HepG2 (cell line): Measurements from ENCODE around the gene FOLR3. TPM values are rescaled to one million over a fixed set of nuclear protein-coding genes. Genes with fewer than 3 reads are reported as not detected.

ENCODE experiments used
- ATAC-seq: fragments of 200-7000 bp; cut with Tn5 transposase; 3 replicates; pipeline ENCODE4 v1.9.1; 2020; ENCODE audit warnings: mild to moderate bottlenecking, moderate library complexity
- BruUV-seq: library from RNA; stranded (reverse); fragments of 400-500 nt; replicated peaks from 2 replicates; lab custom pipeline; 2021; lab: Mats Ljungman, UMichigan
- CTCF ChIA-PET: fragments of 300-600 bp; formaldehyde crosslinking; extraction: SDS; loops from one replicate; lab custom pipeline; 2021; ENCODE audit warnings: low total read pairs, inconsistent platforms, low intra/inter-chr PET ratio; lab: Yijun Ruan, JAX
- POLR2A ChIA-PET: fragments of 350-600 bp; sonication (Branson Sonifier 250); formaldehyde crosslinking; loops from one replicate; lab custom pipeline; 2020; ENCODE audit warnings: antibody characterized with exemption, inconsistent platforms; lab: Yijun Ruan, JAX
- DNase-seq: peaks from one replicate; pipeline ENCODE4 v3.0.0-alpha.2; 2015; ENCODE audit warnings: low spot score
- FAIRE-seq: peaks from 3 replicates; lab custom pipeline; 2011; peaks lifted over from hg19 to GRCh38; lab: Jason Lieb, UNC
- H2AFZ ChIP-seq: one replicate; pipeline ENCODE4 v1.6.1; 2011; ENCODE audit warnings: low read length, inconsistent platforms
- H3K27ac ChIP-seq: fragments of 300-600 bp; 3 replicates; pipeline ENCODE4 v1.8.0; 2011; ENCODE audit warnings: mixed run types, mild to moderate bottlenecking, mixed read lengths, low read length, inconsistent platforms; ENCODE audit not compliant: insufficient read depth; ENCODE audit errors: extremely low read length
- H3K27me3 ChIP-seq, 2 experiments: fragments of 200-600 bp in 1 of 2; 2 replicates in 1 of 2; 3 replicates in 1 of 2; pipeline versions ENCODE4 v1.6.0 to v1.8.0; 2011; ENCODE audit warnings: low read length in 2 of 2, mild to moderate bottlenecking in 2 of 2, moderate library complexity in 2 of 2, inconsistent platforms in 1 of 2; ENCODE audit not compliant: insufficient read depth in 2 of 2, control insufficient read depth in 1 of 2
- H3K36me3 ChIP-seq, 2 experiments: fragments of 200-600 bp in 1 of 2; replicated peaks in 1 of 2; 2 replicates in 1 of 2; 3 replicates in 1 of 2; pipeline versions ENCODE4 v1.5.1 to v1.8.0; 2011; ENCODE audit warnings: low read length in 2 of 2, inconsistent platforms in 1 of 2; ENCODE audit not compliant: insufficient read depth in 2 of 2, control insufficient read depth in 1 of 2
- H3K4me1 ChIP-seq: 2 replicates; pipeline ENCODE4 v1.5.1; 2012; ENCODE audit warnings: low read length, inconsistent platforms; ENCODE audit not compliant: insufficient read depth
- H3K4me2 ChIP-seq: 2 replicates; pipeline ENCODE4 v1.6.0; 2011; ENCODE audit warnings: low read depth, low read length, inconsistent platforms
- H3K4me3 ChIP-seq, 3 experiments: fragments of 200-600 bp in 1 of 3; sonication (generic), shearing (Covaris generic) in 1 of 3; replicated peaks in 1 of 3; 2 replicates each; pipeline ENCODE4 v1.5.1; 2011 to 2016; ENCODE audit warnings: low read length in 3 of 3, inconsistent platforms in 2 of 3, low read depth in 2 of 3, mild to moderate bottlenecking in 2 of 3, control low read depth in 1 of 3, mixed read lengths in 1 of 3; ENCODE audit not compliant: insufficient read depth in 1 of 3
- H3K79me2 ChIP-seq: one replicate; pipeline ENCODE4 v1.6.1; 2011; ENCODE audit warnings: low read length, inconsistent platforms; ENCODE audit not compliant: insufficient read depth
- H3K9ac ChIP-seq: 2 replicates; pipeline ENCODE4 v1.6.0; 2011; ENCODE audit warnings: mild to moderate bottlenecking, low read depth, low read length, inconsistent platforms; ENCODE audit not compliant: insufficient read depth
- H3K9me3 ChIP-seq: 2 replicates; pipeline ENCODE4 v1.5.1; 2012; ENCODE audit warnings: mild to moderate bottlenecking, low read length
- H4K20me1 ChIP-seq: 2 replicates; pipeline ENCODE4 v1.6.0; 2011; ENCODE audit warnings: inconsistent platforms, mild to moderate bottlenecking, low read length, moderate library complexity; ENCODE audit not compliant: insufficient read depth
- AFF4 ChIP-seq: sonication (generic); formaldehyde crosslinking; IDR thresholded peaks from 2 replicates; pipeline ENCODE4 v1.4.0; 2020; ENCODE audit warnings: missing genetic modification reagents
- AKAP8 ChIP-seq: sonication (generic); formaldehyde crosslinking; IDR thresholded peaks from 2 replicates; pipeline ENCODE4 v1.5.1; 2020; ENCODE audit warnings: mild to moderate bottlenecking, missing genetic modification reagents
- E2F1 ChIP-seq: sonication (generic); formaldehyde crosslinking; IDR thresholded peaks from 2 replicates; pipeline ENCODE4 v1.5.0; 2020; ENCODE audit warnings: missing genetic modification reagents
- HNF1B ChIP-seq: sonication (generic); formaldehyde crosslinking; IDR thresholded peaks from 2 replicates; pipeline ENCODE4 v1.5.1; 2020; ENCODE audit warnings: mild to moderate bottlenecking, moderate library complexity, missing genetic modification reagents
- IRX3 ChIP-seq: sonication (generic); formaldehyde crosslinking; IDR thresholded peaks from 2 replicates; pipeline ENCODE4 v1.8.1; 2023; ENCODE audit warnings: mild to moderate bottlenecking, low read depth, missing genetic modification reagents, borderline replicate concordance
- ISX ChIP-seq: sonication (generic); formaldehyde crosslinking; conservative IDR thresholded peaks from 2 replicates; pipeline ENCODE4 v1.5.0; 2020; ENCODE audit warnings: missing genetic modification reagents
- KDM6A ChIP-seq: IDR thresholded peaks from 2 replicates; pipeline ENCODE4 v1.6.1; 2016; ENCODE audit warnings: low read depth
- PRPF4 ChIP-seq: fragments of 200-400 bp; formaldehyde crosslinking; IDR thresholded peaks from 2 replicates; pipeline ENCODE4 v1.6.1; 2016; ENCODE audit warnings: low read length, low read depth; ENCODE audit not compliant: poor library complexity, severe bottlenecking
- SNAI1 ChIP-seq: sonication (generic); formaldehyde crosslinking; IDR thresholded peaks from 2 replicates; pipeline ENCODE4 v1.5.0; 2020; ENCODE audit warnings: mild to moderate bottlenecking, missing genetic modification reagents, borderline replicate concordance
- STAG1 ChIP-seq: sonication (generic); formaldehyde crosslinking; IDR thresholded peaks from 2 replicates; pipeline ENCODE4 v1.4.0; 2020; ENCODE audit warnings: missing genetic modification reagents
- SUZ12 ChIP-seq: fragments of 150-350 bp; IDR thresholded peaks from 2 replicates; pipeline ENCODE4 v1.6.1; 2014; ENCODE audit warnings: low read depth, low read length
- ZBTB10 ChIP-seq: sonication (generic); formaldehyde crosslinking; IDR thresholded peaks from 2 replicates; pipeline ENCODE4 v1.4.0; 2020; ENCODE audit warnings: missing genetic modification reagents, borderline replicate concordance
- ZNF121 ChIP-seq: sonication (generic); formaldehyde crosslinking; IDR thresholded peaks from 2 replicates; pipeline ENCODE4 v1.5.0; 2020; ENCODE audit warnings: mild to moderate bottlenecking, missing genetic modification reagents
- WGBS: methylation state at CpG from one replicate; pipeline ENCODE4 v1.1.6; 2017; ENCODE audit warnings: low lambda C conversion rate; 5-methylcytosine and 5-hydroxymethylcytosine counted together
- in situ Hi-C: cut with HindIII; loops from 2 replicates; pipeline ENCODE4 v1.10.0; 2017; ENCODE audit warnings: low pct_unique_long_range_greater_than_20kb; ENCODE audit not compliant: extremely low pct_ligation_motif_present
- intact Hi-C: fragments of 100-400 bp; cut with micrococcal nuclease; formaldehyde crosslinking; loops from one replicate; pipeline ENCODE4 v1.10.0; 2022; ENCODE audit not compliant: unreplicated experiment
- polyA plus RNA-seq, 8 experiments: library from polyadenylated mRNA; depleted of rRNA in 3 of 8; stranded (reverse) in 7 of 8; unstranded in 1 of 8; fragments of >200 nt; fragmentation: Illumina TruSeq in 4 of 8; extraction: Trizol in 4 of 8; gene quantifications; 2 replicates each; pipeline versions ENCODE4 v1.2.1 to v1.2.3, GENCODE V29; 2011 to 2016; ENCODE audit warnings: low read depth in 4 of 8, missing spikeins in 1 of 8, mixed read lengths in 1 of 8; ENCODE audit not compliant: insufficient read depth in 1 of 8
- total RNA-seq, 5 experiments: library from RNA; depleted of rRNA; stranded (reverse); fragments of >200 nt; fragmentation: Illumina TruSeq; extraction: Trizol; gene quantifications; 2 replicates each; pipeline ENCODE4 v1.2.3, GENCODE V29; 2016; ENCODE audit warnings: low read depth in 1 of 5

Gene FOLR3
- total and polyA plus RNA-seq, 2 of the 13 experiments (the other 11 are each of a cell fraction or from before 2014, with no cell fraction given), result not detected

- FAIRE-seq (peak; percentile 99), ATAC-seq (peak; percentile 95), DNase-seq (peak; percentile 99)
- CTCF ChIA-PET, result interaction anchor here (1.1 kb wide), 1 partner anchor 71 kb away, joined by 4 read pairs; no protein-coding TSS in a partner anchor
- H3K79me2 ChIP-seq, result no peaks in the 10 kb centered on the region
- peak within 1 kb of the TSS; percentile 92 for H3K27ac ChIP-seq
- H2AFZ ChIP-seq, result peak within 1 kb of the TSS; percentile 43
- intact Hi-C loops (loop anchor here (1.0 kb wide), 1 partner anchor 9 kb away; the partner anchor contains the start of gene LAMTOR1), in situ Hi-C loops (no loop called here)
- H3K9me3 ChIP-seq, result no peaks in the 10 kb centered on the region
- no peaks in the 10 kb centered on the region for H4K20me1 ChIP-seq
- H3K36me3 ChIP-seq, result peaks cover 0 to 2% of the 10 kb centered on the region in 2 experiments; a peak in 1 of 5 replicates
- BruUV-seq, result no TSS peak
- peaks cover 16% of the 10 kb centered on the region for H3K4me1 ChIP-seq
- peaks cover 0 to 9% of the 10 kb centered on the region in 2 experiments; a peak in 1 of 5 replicates for H3K27me3 ChIP-seq
- POLR2A ChIA-PET, result interaction anchor here (0.9 to 2.1 kb wide), 8 partner anchors 10 to 183 kb away, joined by 3 to 13 read pairs (median 6); partner anchors contain the start of genes LAMTOR1 and RNF121
- H3K9ac ChIP-seq, result peak within 1 kb of the TSS; percentile 95
- H3K4me2 ChIP-seq, result peak within 1 kb of the TSS; percentile 98
- 2% methylated on average over 34 of the region's 49 CpGs for WGBS
- H3K4me3 ChIP-seq, result peak within 1 kb of the TSS; percentile 55 to 74 (median 73)
- TF ChIP-seq SUZ12 (no peak), ZBTB10 (CRISPR knock-in tag) (no peak), HNF1B (CRISPR knock-in tag) (peak; percentile 52), KDM6A (CRISPR knock-in tag) (no peak), SNAI1 (CRISPR knock-in tag) (no peak), STAG1 (CRISPR knock-in tag) (0 out of 2 replicates have a peak, but pooled peaks have one; percentile 12), ZNF121 (no peak), PRPF4 (no peak), IRX3 (CRISPR knock-in tag) (no peak), ISX (CRISPR knock-in tag) (no peak; the same call in 1 of the 2 replicates), E2F1 (CRISPR knock-in tag) (peak; percentile 78), AKAP8 (no peak), AFF4 (CRISPR knock-in tag) (no peak)
Measured at GRCh38 chr11:72112143-72112977, 23.2 kb upstream of the FOLR3 start, which contains the start of gene ANAPC15. Gene ANAPC15 (minus strand): TSS chr11:72112695. CDS start chr11:72111276, 1,419 bp downstream.
